HL-60 (cell line): ENCODE results near the gene ZBTB8A.
A peak's percentile ranks its signal among the peaks of the same experiment; 100 is the strongest.

ENCODE experiments used
- DNase-seq, 2 experiments: peaks; one replicate each; pipeline ENCODE4 v3.0.0-alpha.2; 2010 to 2020; ENCODE audit warnings: low read depth in 1 of 2, low spot score in 1 of 2
- H3K27ac ChIP-seq: fragments of 250-450 bp; sonication (Bioruptor Pico); replicated peaks from 2 replicates; pipeline ENCODE4 v1.5.1; 2020; ENCODE audit warnings: mild to moderate bottlenecking, moderate library complexity
- H3K27me3 ChIP-seq: fragments of 250-450 bp; sonication (Bioruptor Pico); 2 replicates; pipeline ENCODE4 v1.5.1; 2021; ENCODE audit warnings: mild to moderate bottlenecking, moderate library complexity; ENCODE audit not compliant: insufficient read depth, poor library complexity, severe bottlenecking
- H3K4me3 ChIP-seq: replicated peaks from 2 replicates; pipeline ENCODE4 v1.5.1; 2011; ENCODE audit warnings: mild to moderate bottlenecking, control low read depth, low read length; ENCODE audit not compliant: insufficient read depth
- GABPA ChIP-seq: IDR thresholded peaks from 2 replicates; pipeline ENCODE4 v1.6.1; 2012; ENCODE audit warnings: low read depth
- POLR2AphosphoS5 ChIP-seq: IDR thresholded peaks from 2 replicates; pipeline ENCODE4 v1.6.1; 2012; ENCODE audit warnings: low read depth
- SPI1 ChIP-seq: IDR thresholded peaks from 2 replicates; pipeline ENCODE4 v1.6.1; 2012; ENCODE audit warnings: low read depth, mild to moderate bottlenecking, borderline replicate concordance
- long read RNA-seq: library from polyadenylated mRNA; unstranded; transcript quantifications from one replicate; pipeline ENCODE4 v2.0.0, GENCODE V29; 2020
- TF ChIP-seq, protein P1 (sequence below): IDR thresholded peaks from one replicate; pipeline ENCODE4 v1.5.1; 2011; ENCODE audit warnings: low read length, control low read depth, inconsistent platforms; ENCODE audit not compliant: insufficient read depth
- TF ChIP-seq, protein P2 (sequence below): IDR thresholded peaks from 2 replicates; pipeline ENCODE4 v1.6.1; 2012; ENCODE audit warnings: low read depth; ENCODE audit not compliant: insufficient replicate concordance

Gene ZBTB8A
- long read RNA-seq: 0 reads

DNA sequence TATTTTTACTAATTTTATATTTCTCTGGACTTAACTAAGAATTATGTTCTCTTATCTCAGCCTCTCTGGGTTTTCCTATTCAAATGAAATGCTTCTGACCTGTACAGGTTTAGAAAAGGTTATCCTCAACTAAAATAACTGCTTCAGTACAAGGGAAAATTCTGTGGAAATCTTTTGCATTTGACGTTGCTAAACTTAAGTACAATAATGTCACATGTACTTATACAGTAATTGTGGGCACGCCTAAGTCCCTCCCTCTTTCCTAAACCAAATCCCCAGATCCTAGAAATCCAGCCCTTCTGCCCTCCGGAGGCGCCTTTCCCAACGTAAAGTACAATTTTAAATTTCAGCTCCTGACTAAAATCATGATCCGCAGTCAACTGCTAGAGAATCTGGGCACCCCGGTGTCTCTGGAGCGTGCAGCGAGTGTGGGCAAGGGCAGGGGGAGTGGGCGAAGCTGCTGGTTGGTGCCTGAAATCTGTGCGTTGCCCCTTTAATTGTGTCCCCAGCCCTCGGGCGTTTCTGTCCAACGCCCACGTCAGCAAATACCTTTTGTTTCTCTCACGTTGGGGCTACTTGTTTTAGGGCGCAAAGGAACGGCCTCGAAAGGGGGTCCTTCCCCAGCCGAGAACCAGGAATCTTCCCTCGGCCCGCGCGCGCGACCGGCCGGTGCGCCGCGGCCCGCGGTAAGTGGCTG, at the start of gene ZBTB8A:
Gene ZBTB8A (plus strand): TSS at position 541 of the 697 bp plus-strand sequence. CDS start 53,505 bp downstream, outside the sequence.
- Histone ChIP-seq H3K27me3 (peaks cover 27% of the 10 kb centered on the region), H3K27ac (no peak within 1 kb of the TSS), H3K4me3 (peak within 1 kb of the TSS; percentile 39)
- no peak for DNase-seq
- TF ChIP-seq POLR2AphosphoS5 (no peak), SPI1 (no peak), GABPA (no peak)
- TF ChIP-seq, protein P1, sequence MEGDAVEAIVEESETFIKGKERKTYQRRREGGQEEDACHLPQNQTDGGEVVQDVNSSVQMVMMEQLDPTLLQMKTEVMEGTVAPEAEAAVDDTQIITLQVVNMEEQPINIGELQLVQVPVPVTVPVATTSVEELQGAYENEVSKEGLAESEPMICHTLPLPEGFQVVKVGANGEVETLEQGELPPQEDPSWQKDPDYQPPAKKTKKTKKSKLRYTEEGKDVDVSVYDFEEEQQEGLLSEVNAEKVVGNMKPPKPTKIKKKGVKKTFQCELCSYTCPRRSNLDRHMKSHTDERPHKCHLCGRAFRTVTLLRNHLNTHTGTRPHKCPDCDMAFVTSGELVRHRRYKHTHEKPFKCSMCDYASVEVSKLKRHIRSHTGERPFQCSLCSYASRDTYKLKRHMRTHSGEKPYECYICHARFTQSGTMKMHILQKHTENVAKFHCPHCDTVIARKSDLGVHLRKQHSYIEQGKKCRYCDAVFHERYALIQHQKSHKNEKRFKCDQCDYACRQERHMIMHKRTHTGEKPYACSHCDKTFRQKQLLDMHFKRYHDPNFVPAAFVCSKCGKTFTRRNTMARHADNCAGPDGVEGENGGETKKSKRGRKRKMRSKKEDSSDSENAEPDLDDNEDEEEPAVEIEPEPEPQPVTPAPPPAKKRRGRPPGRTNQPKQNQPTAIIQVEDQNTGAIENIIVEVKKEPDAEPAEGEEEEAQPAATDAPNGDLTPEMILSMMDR: no peak
- TF ChIP-seq, protein P2, sequence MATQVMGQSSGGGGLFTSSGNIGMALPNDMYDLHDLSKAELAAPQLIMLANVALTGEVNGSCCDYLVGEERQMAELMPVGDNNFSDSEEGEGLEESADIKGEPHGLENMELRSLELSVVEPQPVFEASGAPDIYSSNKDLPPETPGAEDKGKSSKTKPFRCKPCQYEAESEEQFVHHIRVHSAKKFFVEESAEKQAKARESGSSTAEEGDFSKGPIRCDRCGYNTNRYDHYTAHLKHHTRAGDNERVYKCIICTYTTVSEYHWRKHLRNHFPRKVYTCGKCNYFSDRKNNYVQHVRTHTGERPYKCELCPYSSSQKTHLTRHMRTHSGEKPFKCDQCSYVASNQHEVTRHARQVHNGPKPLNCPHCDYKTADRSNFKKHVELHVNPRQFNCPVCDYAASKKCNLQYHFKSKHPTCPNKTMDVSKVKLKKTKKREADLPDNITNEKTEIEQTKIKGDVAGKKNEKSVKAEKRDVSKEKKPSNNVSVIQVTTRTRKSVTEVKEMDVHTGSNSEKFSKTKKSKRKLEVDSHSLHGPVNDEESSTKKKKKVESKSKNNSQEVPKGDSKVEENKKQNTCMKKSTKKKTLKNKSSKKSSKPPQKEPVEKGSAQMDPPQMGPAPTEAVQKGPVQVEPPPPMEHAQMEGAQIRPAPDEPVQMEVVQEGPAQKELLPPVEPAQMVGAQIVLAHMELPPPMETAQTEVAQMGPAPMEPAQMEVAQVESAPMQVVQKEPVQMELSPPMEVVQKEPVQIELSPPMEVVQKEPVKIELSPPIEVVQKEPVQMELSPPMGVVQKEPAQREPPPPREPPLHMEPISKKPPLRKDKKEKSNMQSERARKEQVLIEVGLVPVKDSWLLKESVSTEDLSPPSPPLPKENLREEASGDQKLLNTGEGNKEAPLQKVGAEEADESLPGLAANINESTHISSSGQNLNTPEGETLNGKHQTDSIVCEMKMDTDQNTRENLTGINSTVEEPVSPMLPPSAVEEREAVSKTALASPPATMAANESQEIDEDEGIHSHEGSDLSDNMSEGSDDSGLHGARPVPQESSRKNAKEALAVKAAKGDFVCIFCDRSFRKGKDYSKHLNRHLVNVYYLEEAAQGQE: no peak

DNA sequence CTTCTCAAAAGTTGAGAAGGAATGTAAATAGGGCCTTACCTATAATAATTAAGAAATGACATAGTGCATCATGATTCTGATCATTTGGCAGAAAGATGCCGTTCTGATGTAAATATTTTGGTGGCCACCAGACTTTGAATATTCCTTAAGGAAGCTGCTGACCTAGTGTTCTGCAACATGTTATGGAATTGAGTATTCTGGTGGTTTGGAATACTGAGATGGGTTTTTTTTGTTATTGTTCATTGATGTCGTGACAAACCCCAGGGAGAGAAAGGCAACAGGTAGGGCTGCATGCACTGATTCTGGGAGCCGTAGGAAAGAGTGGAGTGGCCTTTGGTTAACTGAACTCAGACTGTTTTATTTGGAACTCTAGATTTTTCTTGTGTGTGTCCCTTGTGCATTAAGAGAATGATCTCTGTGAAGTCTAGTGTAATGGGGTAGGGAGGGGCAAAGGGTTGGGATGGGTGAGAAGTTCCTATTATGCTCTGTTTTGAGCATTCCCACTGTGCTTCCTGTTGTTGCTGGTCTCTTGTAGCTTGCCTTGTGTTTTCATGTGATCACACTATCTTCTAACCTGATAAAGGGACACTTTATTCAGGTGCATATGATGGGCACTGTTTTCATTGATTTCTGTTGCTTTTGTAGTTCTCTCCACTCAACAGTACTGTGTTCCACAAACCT, 49.3 kb upstream of the ZBTB8A start:
- TF ChIP-seq GABPA: no peak
- no peak for TF ChIP-seq POLR2AphosphoS5
- TF ChIP-seq SPI1: no peak
- TF ChIP-seq, protein P1: no peak
- TF ChIP-seq, protein P2: no peak
- H3K27ac ChIP-seq: no peak overlapping the region
- no peak for DNase-seq
- H3K27me3 ChIP-seq: peaks cover 15% of the 10 kb centered on the region
- no peak overlapping the region for H3K4me3 ChIP-seq

DNA sequence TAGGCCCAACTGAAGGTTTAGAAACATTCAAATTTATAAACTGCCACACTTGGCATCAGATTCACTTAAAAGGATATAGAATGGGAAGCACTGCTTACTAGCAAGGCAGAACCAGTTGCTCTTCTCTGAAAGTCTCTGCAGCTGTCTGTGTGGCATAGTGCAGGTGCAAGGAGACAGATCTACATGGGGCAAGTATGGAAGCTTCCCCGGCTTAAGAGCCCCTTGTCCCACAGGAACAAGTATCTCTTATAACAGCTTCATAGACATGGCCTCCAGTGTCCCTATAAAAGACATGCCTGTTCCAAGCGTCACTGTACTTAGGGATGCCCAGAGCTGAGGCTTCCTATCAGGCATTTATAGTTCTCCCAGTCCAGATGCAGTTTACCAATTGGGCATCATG, 47.8 kb upstream of the ZBTB8A start:
- no peak overlapping the region for H3K4me3 ChIP-seq
- TF ChIP-seq POLR2AphosphoS5 (no peak), SPI1 (no peak), GABPA (no peak)
- TF ChIP-seq, protein P2: no peak
- TF ChIP-seq, protein P1: no peak
- H3K27me3 ChIP-seq: peaks cover 12% of the 10 kb centered on the region
- H3K27ac ChIP-seq: no peak overlapping the region
- no peak for DNase-seq
